ENCODE results near the gene ITPR2.

DNA sequence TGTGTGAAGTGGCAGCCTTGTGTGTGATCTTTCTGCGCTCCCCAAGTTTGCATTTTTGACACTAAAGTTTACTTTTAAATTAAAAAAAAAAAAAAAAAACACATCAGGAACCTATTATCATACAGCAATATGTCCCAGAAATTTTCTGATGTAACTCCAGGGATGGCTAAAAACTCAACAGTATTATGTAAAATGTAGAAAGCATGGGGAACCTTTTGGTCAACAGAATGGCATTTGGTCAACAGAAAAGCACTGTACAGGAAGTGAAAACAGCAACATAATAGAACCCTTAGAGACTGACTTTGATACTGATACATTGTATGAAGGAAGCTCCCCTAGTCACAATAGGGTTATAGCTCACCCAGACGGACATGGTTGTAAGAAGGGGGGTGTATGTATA lies 224.3 kb downstream of the ITPR2 start:
- TF ChIP-seq POLR2A (IDR thresholded peaks at IDR 0.05): no peak
- TF ChIP-seq, protein P1, sequence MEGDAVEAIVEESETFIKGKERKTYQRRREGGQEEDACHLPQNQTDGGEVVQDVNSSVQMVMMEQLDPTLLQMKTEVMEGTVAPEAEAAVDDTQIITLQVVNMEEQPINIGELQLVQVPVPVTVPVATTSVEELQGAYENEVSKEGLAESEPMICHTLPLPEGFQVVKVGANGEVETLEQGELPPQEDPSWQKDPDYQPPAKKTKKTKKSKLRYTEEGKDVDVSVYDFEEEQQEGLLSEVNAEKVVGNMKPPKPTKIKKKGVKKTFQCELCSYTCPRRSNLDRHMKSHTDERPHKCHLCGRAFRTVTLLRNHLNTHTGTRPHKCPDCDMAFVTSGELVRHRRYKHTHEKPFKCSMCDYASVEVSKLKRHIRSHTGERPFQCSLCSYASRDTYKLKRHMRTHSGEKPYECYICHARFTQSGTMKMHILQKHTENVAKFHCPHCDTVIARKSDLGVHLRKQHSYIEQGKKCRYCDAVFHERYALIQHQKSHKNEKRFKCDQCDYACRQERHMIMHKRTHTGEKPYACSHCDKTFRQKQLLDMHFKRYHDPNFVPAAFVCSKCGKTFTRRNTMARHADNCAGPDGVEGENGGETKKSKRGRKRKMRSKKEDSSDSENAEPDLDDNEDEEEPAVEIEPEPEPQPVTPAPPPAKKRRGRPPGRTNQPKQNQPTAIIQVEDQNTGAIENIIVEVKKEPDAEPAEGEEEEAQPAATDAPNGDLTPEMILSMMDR (IDR thresholded peaks at IDR 0.05): no peak

Measured in Peyer's patch (tissue), 4 donors.